8988T (cell line): ENCODE data around the gene ITPRIP.

ENCODE experiments used
- DNase-seq: peaks from one replicate; pipeline ENCODE4 v3.0.0; 2011

Gene ITPRIP

GRCh38 chr10:104340111-104340526 lies 1.9 kb upstream of the ITPRIP start:
- DNase-seq, result no peak

GRCh38 chr10:104339469-104340110 lies 1.3 kb upstream of the ITPRIP start:
- DNase-seq, result no peak

GRCh38 chr10:104337521-104337984 lies 712 bp downstream of the ITPRIP start:
- DNase-seq, result no peak

- DNase-seq, result no peak
Measured at GRCh38 chr10:104336821-104337467, 1.3 kb downstream of the ITPRIP start.

- DNase-seq, result no peak
Measured at GRCh38 chr10:104334965-104335650, 3.2 kb downstream of the ITPRIP start.

GRCh38 chr10:104334561-104334960 lies 3.7 kb downstream of the ITPRIP start:
- no peak for DNase-seq

GRCh38 chr10:104333728-104334373 lies 4.4 kb downstream of the ITPRIP start:
- no peak for DNase-seq

- no peak for DNase-seq
Measured at GRCh38 chr10:104333032-104333727, 5.1 kb downstream of the ITPRIP start.

GRCh38 chr10:104332243-104333031 lies 5.8 kb downstream of the ITPRIP start:
- DNase-seq, result no peak

GRCh38 chr10:104331208-104331838 lies 6.9 kb downstream of the ITPRIP start:
- peak; percentile 45 for DNase-seq

- DNase-seq, result no peak
Measured at GRCh38 chr10:104330168-104331110, 7.8 kb downstream of the ITPRIP start.

- DNase-seq, result no peak
Measured at GRCh38 chr10:104329735-104330134, 8.5 kb downstream of the ITPRIP start.

GRCh38 chr10:104328896-104329710 lies 9.2 kb downstream of the ITPRIP start:
- peak; percentile 49 for DNase-seq

- no peak for DNase-seq
Measured at GRCh38 chr10:104328646-104328895, 9.7 kb downstream of the ITPRIP start.

- peak; percentile 40 for DNase-seq
Measured at GRCh38 chr10:104327745-104328645, 10.3 kb downstream of the ITPRIP start.

GRCh38 chr10:104326991-104327610 lies 11.2 kb downstream of the ITPRIP start:
- no peak for DNase-seq

GRCh38 chr10:104325436-104326435 lies 12.5 kb downstream of the ITPRIP start:
- DNase-seq, result no peak
